ENCODE measurements around the gene TMEM150B. TPM values are rescaled to one million over a fixed set of nuclear protein-coding genes. Genes with fewer than 3 reads are reported as not detected.
A peak's percentile ranks its signal among the peaks of the same experiment; 100 is the strongest.

TMEM150B gene
- polyA plus RNA-seq, 1 of the 3 experiments (the other 2 are of a cell fraction): not detected

GRCh38 chr19:55312621-55313512 is 12.3 kb downstream of the TMEM150B start:
- Histone ChIP-seq H3K4me3 (ENCODE audit: low read depth in 2 of 2, low read length in 1 of 2) (no peak overlapping the region), H3K9me2 (no peaks in the 10 kb centered on the region), H3K9me3 (no peaks in the 10 kb centered on the region), H3K4me2 (no peak overlapping the region), H3K27me3 (ENCODE audit: insufficient read depth) (no peaks in the 10 kb centered on the region), H4K20me1 (ENCODE audit: insufficient read depth) (no peaks in the 10 kb centered on the region), H3K4me1 (ENCODE audit: control insufficient read depth in 1 of 2, insufficient read depth in 2 of 2, low read depth in 1 of 2, low read length in 1 of 2) (no peaks in the 10 kb centered on the region), H3K27ac (ENCODE audit: low read depth in 2 of 2, low read length in 1 of 2) (no peak overlapping the region), H2AFZ (ENCODE audit: low read depth) (no peak overlapping the region), H3F3A (replicated peaks; ENCODE audit: insufficient read depth) (no peaks in the 10 kb centered on the region), H3K79me2 (ENCODE audit: insufficient read depth) (no peaks in the 10 kb centered on the region), H3K36me3 (replicated peaks in 1 of 2; ENCODE audit: control insufficient read depth in 1 of 2, insufficient read depth in 2 of 2, low read length in 1 of 2) (peaks cover 7 to 14% of the 10 kb centered on the region in 2 experiments), H3K9ac (no peak overlapping the region)
- ChIA-PET CTCF (interaction anchor here (0.9 to 7.7 kb wide), 3 partner anchors 10 to 21 kb away, joined by 3 to 46 read pairs (median 5); no protein-coding TSS in a partner anchor), POLR2A (interaction anchor here (1.2 to 1.7 kb wide), 2 partner anchors 9 to 95 kb away, joined by 3 to 4 read pairs; partner anchors contain the start of gene UBE2S)
- no peak for TF ChIP-seq FOSL2 (IDR thresholded peaks at IDR 0.05; ENCODE audit: borderline replicate concordance, low read depth)
- TF ChIP-seq MEF2A (IDR thresholded peaks at IDR 0.05; ENCODE audit: borderline replicate concordance, low read depth): no peak
- no peak for TF ChIP-seq JUND (IDR thresholded peaks at IDR 0.05)
- TF ChIP-seq MXI1 (IDR thresholded peaks at IDR 0.05; ENCODE audit: low read depth, low read length): no peak
- TF ChIP-seq RCOR1 (IDR thresholded peaks at IDR 0.05; ENCODE audit: low read length): no peak
- no peak for TF ChIP-seq SMC3 (IDR thresholded peaks at IDR 0.05; ENCODE audit: low read depth, low read length)
- TF ChIP-seq, protein P1, sequence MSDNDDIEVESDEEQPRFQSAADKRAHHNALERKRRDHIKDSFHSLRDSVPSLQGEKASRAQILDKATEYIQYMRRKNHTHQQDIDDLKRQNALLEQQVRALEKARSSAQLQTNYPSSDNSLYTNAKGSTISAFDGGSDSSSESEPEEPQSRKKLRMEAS (IDR thresholded peaks at IDR 0.05; ENCODE audit: low read depth): no peak
- no peak for TF ChIP-seq GATA2 (CRISPR knock-in tag; IDR thresholded peaks at IDR 0.05)
- no peak for TF ChIP-seq ELF1 (IDR thresholded peaks at IDR 0.05)
- TF ChIP-seq TEAD4 (IDR thresholded peaks at IDR 0.05; ENCODE audit: borderline replicate concordance, insufficient read depth): no peak
- TF ChIP-seq SIN3A (IDR thresholded peaks at IDR 0.05; ENCODE audit: borderline replicate concordance, low read depth, low read length): no peak
- no peak for TF ChIP-seq CHD2 (IDR thresholded peaks at IDR 0.05; ENCODE audit: low read length, partially characterized antibody)
- TF ChIP-seq, protein P2, sequence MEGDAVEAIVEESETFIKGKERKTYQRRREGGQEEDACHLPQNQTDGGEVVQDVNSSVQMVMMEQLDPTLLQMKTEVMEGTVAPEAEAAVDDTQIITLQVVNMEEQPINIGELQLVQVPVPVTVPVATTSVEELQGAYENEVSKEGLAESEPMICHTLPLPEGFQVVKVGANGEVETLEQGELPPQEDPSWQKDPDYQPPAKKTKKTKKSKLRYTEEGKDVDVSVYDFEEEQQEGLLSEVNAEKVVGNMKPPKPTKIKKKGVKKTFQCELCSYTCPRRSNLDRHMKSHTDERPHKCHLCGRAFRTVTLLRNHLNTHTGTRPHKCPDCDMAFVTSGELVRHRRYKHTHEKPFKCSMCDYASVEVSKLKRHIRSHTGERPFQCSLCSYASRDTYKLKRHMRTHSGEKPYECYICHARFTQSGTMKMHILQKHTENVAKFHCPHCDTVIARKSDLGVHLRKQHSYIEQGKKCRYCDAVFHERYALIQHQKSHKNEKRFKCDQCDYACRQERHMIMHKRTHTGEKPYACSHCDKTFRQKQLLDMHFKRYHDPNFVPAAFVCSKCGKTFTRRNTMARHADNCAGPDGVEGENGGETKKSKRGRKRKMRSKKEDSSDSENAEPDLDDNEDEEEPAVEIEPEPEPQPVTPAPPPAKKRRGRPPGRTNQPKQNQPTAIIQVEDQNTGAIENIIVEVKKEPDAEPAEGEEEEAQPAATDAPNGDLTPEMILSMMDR (IDR thresholded peaks at IDR 0.05): no peak
- 92% methylated on average over 24 of the region's 47 CpGs for WGBS (ENCODE audit: low lambda C conversion rate)
- DNase-seq: peak; percentile 30

- TF ChIP-seq MXI1 (IDR thresholded peaks at IDR 0.05; ENCODE audit: low read depth, low read length) (no peak), SIN3A (IDR thresholded peaks at IDR 0.05; ENCODE audit: borderline replicate concordance, low read depth, low read length) (no peak), SMC3 (IDR thresholded peaks at IDR 0.05; ENCODE audit: low read depth, low read length) (no peak), REST (IDR thresholded peaks at IDR 0.05; ENCODE audit: low read depth, low read length) (no peak), RXRA (IDR thresholded peaks at IDR 0.05; ENCODE audit: borderline replicate concordance, low read depth) (no peak), TEAD4 (IDR thresholded peaks at IDR 0.05; ENCODE audit: borderline replicate concordance, insufficient read depth) (no peak), RCOR1 (IDR thresholded peaks at IDR 0.05; ENCODE audit: low read length) (no peak), RFX5 (IDR thresholded peaks at IDR 0.05; ENCODE audit: low read length) (no peak), GATA2 (CRISPR knock-in tag; IDR thresholded peaks at IDR 0.05) (no peak), PBX3 (IDR thresholded peaks at IDR 0.05) (no peak), ELF1 (IDR thresholded peaks at IDR 0.05) (no peak), NRF1 (IDR thresholded peaks at IDR 0.05; ENCODE audit: low read depth, low read length) (no peak)
- TF ChIP-seq, protein P1 (IDR thresholded peaks at IDR 0.05; ENCODE audit: low read depth): no peak
- no peaks in the 10 kb centered on the region for H3K27me3 ChIP-seq (ENCODE audit: insufficient read depth)
- 97% methylated on average over 4 of the region's 18 CpGs for WGBS (ENCODE audit: low lambda C conversion rate)
- H3K36me3 ChIP-seq (replicated peaks in 1 of 2; ENCODE audit: control insufficient read depth in 1 of 2, insufficient read depth in 2 of 2, low read length in 1 of 2): peaks cover 10 to 21% of the 10 kb centered on the region in 2 experiments
- no peaks in the 10 kb centered on the region for H3K79me2 ChIP-seq (ENCODE audit: insufficient read depth)
- H3F3A ChIP-seq (replicated peaks; ENCODE audit: insufficient read depth): no peaks in the 10 kb centered on the region
- no peak overlapping the region for H3K9ac ChIP-seq
- H3K4me2 ChIP-seq: no peak overlapping the region
- no peaks in the 10 kb centered on the region for H4K20me1 ChIP-seq (ENCODE audit: insufficient read depth)
- ChIA-PET CTCF (interaction anchor here (0.9 to 7.7 kb wide), 3 partner anchors 9 to 21 kb away, joined by 3 to 46 read pairs (median 5); no protein-coding TSS in a partner anchor), POLR2A (no interaction called here)
- H3K4me3 ChIP-seq (ENCODE audit: low read depth in 2 of 2, low read length in 1 of 2): no peak overlapping the region
- no peaks in the 10 kb centered on the region for H3K9me3 ChIP-seq
- H3K4me1 ChIP-seq (ENCODE audit: control insufficient read depth in 1 of 2, insufficient read depth in 2 of 2, low read depth in 1 of 2, low read length in 1 of 2): no peaks in the 10 kb centered on the region
- H3K9me2 ChIP-seq: no peaks in the 10 kb centered on the region
- H2AFZ ChIP-seq (ENCODE audit: low read depth): no peak overlapping the region
- H3K27ac ChIP-seq (ENCODE audit: low read depth in 2 of 2, low read length in 1 of 2): no peak overlapping the region
- peak; percentile 28 for DNase-seq
Measured at GRCh38 chr19:55311797-55312196, 13.3 kb downstream of the TMEM150B start.
